BLaER1 (cell line): ENCODE measurements around the gene GATA2.

Experiments used
- H3K27ac ChIP-seq: shearing (Covaris generic); formaldehyde crosslinking; 2 replicates; pipeline ENCODE4 v1.8.1; 2022
- H3K27me3 ChIP-seq: shearing (Covaris generic); formaldehyde crosslinking; 2 replicates; pipeline ENCODE4 v1.8.1; 2022
- H3K36me3 ChIP-seq: shearing (Covaris generic); formaldehyde crosslinking; 2 replicates; pipeline ENCODE4 v1.8.1; 2022
- H3K4me1 ChIP-seq: shearing (Covaris generic); formaldehyde crosslinking; 2 replicates; pipeline ENCODE4 v1.8.1; 2022
- H3K4me2 ChIP-seq: shearing (Covaris generic); formaldehyde crosslinking; 2 replicates; pipeline ENCODE4 v1.8.1; 2022
- H3K4me3 ChIP-seq: shearing (Covaris generic); formaldehyde crosslinking; 2 replicates; pipeline ENCODE4 v1.8.1; 2022
- H3K9ac ChIP-seq: shearing (Covaris generic); formaldehyde crosslinking; 2 replicates; pipeline ENCODE4 v1.8.1; 2022
- H3K9me3 ChIP-seq: shearing (Covaris generic); formaldehyde crosslinking; 2 replicates; pipeline ENCODE4 v1.8.1; 2022
- H4K20me1 ChIP-seq: shearing (Covaris generic); formaldehyde crosslinking; 2 replicates; pipeline ENCODE4 v1.8.1; 2022
- Cebpa-rat ChIP-seq: shearing (Covaris generic); IDR thresholded peaks from 2 replicates; pipeline ENCODE4 v1.8.1; 2022

The GATA2 gene

DNA sequence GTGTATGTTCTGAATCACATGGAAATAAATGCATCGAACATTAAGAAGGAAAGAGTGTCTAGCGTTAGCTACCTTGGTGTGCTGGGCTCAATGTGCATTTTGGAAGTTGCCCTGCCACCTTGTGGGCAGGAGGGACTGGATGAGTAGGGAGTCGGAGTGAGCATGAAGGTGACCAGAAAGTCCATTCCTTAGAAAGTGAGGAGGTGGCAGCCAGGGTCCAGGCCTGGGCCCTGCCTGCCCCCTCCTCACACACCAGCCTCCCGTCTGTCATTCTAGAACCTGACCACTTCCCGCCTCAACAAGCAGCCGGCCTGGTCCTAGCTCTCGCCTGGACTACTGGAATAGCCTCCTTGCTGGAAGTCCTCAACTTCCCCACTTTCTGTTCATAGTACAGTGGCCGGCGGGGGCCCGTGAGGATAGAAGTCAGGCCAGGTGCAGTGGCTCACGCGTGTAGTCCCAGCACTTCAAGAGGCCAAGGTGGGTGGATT lies 10.2 kb upstream of the GATA2 start:
- H4K20me1 ChIP-seq = no peaks in the 10 kb centered on the region
- H3K4me3 ChIP-seq = no peak overlapping the region
- TF ChIP-seq Cebpa-rat = no peak
- H3K9me3 ChIP-seq = peaks cover 4% of the 10 kb centered on the region; the same call in 1 of the 2 replicates
- no peak overlapping the region for H3K9ac ChIP-seq
- peaks cover 7% of the 10 kb centered on the region; the same call in 1 of the 2 replicates for H3K27me3 ChIP-seq
- no peaks in the 10 kb centered on the region for H3K36me3 ChIP-seq
- no peak overlapping the region for H3K27ac ChIP-seq
- H3K4me1 ChIP-seq = no peaks in the 10 kb centered on the region
- H3K4me2 ChIP-seq = no peak overlapping the region

DNA sequence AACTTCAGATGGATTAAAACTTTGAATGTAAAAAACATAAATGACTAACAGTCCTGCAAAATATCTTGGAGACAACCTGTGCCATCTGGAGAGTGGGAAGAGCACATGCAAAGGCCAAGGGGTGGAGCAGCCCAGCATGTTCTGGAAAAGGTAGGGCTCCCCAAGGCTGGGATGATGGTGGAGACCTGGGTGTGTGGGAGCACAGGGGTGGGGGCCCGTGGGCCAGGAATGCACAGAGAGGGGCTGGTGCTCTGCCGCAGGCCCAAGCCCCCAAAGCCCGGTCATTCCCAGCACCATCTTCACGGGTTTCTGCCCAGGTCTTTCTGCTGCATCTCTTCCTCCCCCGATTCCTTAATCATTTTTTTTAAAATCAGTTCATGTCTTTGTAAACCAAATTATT lies 9.7 kb upstream of the GATA2 start:
- H3K27ac ChIP-seq = no peak overlapping the region
- H3K36me3 ChIP-seq = no peaks in the 10 kb centered on the region
- no peak overlapping the region for H3K4me2 ChIP-seq
- no peak overlapping the region for H3K4me3 ChIP-seq
- H3K9me3 ChIP-seq = peaks cover 4% of the 10 kb centered on the region; the same call in 1 of the 2 replicates
- H4K20me1 ChIP-seq = no peaks in the 10 kb centered on the region
- no peak for TF ChIP-seq Cebpa-rat
- H3K27me3 ChIP-seq = peaks cover 7% of the 10 kb centered on the region; the same call in 1 of the 2 replicates
- no peak overlapping the region for H3K9ac ChIP-seq
- H3K4me1 ChIP-seq = no peaks in the 10 kb centered on the region

DNA sequence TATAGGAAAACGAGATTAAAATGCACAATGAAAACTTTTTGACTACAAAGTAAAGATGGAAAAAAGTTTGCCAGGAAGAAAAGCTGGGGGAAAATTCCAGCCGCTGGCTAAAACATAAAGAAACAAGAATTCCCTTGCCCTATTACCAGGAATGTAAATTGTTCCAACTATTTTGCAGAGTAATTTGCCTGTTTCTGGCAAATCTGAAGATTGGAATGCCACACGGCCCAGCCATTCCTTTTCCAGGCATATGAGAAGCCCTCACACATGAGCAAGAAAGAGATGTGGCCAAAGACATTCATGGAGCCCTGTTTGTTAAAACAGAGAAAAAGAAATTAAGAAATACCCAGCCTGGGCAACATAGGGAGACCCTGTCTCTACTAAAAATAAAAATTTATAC lies 8.4 kb upstream of the GATA2 start:
- peaks cover 4% of the 10 kb centered on the region; the same call in 1 of the 2 replicates for H3K9me3 ChIP-seq
- no peaks in the 10 kb centered on the region for H3K36me3 ChIP-seq
- no peak overlapping the region for H3K4me3 ChIP-seq
- no peaks in the 10 kb centered on the region for H4K20me1 ChIP-seq
- no peak overlapping the region for H3K9ac ChIP-seq
- no peak overlapping the region for H3K27ac ChIP-seq
- TF ChIP-seq Cebpa-rat = no peak
- peaks cover 19% of the 10 kb centered on the region for H3K27me3 ChIP-seq
- 0 out of 2 replicates have a peak, but pooled peaks cover 5% of the 10 kb centered on the region for H3K4me1 ChIP-seq
- no peak overlapping the region for H3K4me2 ChIP-seq

- peaks cover 2% of the 10 kb centered on the region; the same call in 1 of the 2 replicates for H4K20me1 ChIP-seq
- H3K27ac ChIP-seq = no peak overlapping the region
- no peak overlapping the region for H3K4me3 ChIP-seq
- no peaks in the 10 kb centered on the region for H3K36me3 ChIP-seq
- peaks cover 28% of the 10 kb centered on the region for H3K27me3 ChIP-seq
- peaks cover under 1% of the 10 kb centered on the region; the same call in 1 of the 2 replicates for H3K9me3 ChIP-seq
- H3K4me2 ChIP-seq = no peak overlapping the region
- no peak overlapping the region for H3K9ac ChIP-seq
- H3K4me1 ChIP-seq = 0 out of 2 replicates have a peak, but pooled peaks cover 5% of the 10 kb centered on the region
- no peak for TF ChIP-seq Cebpa-rat
Observed at GRCh38 chr3:128500556-128500955, 7.6 kb upstream of the GATA2 start.

GRCh38 chr3:128499724-128500275 lies 6.8 kb upstream of the GATA2 start:
- Histone ChIP-seq H3K27ac (no peak overlapping the region), H3K4me2 (no peak overlapping the region), H3K4me1 (0 out of 2 replicates have a peak, but pooled peaks cover 5% of the 10 kb centered on the region), H3K36me3 (no peaks in the 10 kb centered on the region), H3K9me3 (no peaks in the 10 kb centered on the region), H3K4me3 (no peak overlapping the region), H3K27me3 (peaks cover 35% of the 10 kb centered on the region), H3K9ac (no peak overlapping the region), H4K20me1 (peaks cover 9% of the 10 kb centered on the region)
- TF ChIP-seq Cebpa-rat = no peak

GRCh38 chr3:128498901-128499530 lies 6.0 kb upstream of the GATA2 start:
- no peak overlapping the region for H3K9ac ChIP-seq
- H3K27ac ChIP-seq = no peak overlapping the region
- H3K4me1 ChIP-seq = 0 out of 2 replicates have a peak, but pooled peaks cover 5% of the 10 kb centered on the region
- H3K27me3 ChIP-seq = peaks cover 43% of the 10 kb centered on the region
- H3K9me3 ChIP-seq = no peaks in the 10 kb centered on the region
- no peak for TF ChIP-seq Cebpa-rat
- H3K4me2 ChIP-seq = no peak overlapping the region
- H3K36me3 ChIP-seq = no peaks in the 10 kb centered on the region
- no peak overlapping the region for H3K4me3 ChIP-seq
- peaks cover 17% of the 10 kb centered on the region for H4K20me1 ChIP-seq

DNA sequence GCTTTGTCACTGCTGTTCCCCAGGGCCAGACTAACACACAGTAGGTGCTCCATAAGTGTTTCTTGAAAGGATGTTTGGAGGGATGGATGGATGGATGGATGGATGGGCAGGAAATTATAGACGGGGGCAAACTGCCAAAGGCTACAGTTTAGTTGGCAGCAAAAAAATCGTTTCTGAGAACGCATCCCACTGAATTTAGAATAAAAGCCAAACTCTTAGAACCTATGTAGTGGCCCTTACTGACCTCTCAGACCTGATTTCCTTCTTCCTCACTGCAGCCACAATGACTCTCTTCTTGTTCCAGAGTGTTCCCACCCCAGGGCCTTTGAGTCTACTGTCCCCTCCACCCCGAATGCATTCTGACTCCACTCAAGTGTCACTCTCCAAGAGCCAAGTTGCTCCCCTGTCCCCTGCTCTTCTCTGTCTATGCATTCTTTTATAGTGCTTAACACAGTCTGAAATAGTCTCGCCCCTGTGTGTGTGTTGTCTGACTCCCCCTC lies 5.2 kb upstream of the GATA2 start:
- TF ChIP-seq Cebpa-rat = no peak
- no peak overlapping the region for H3K27ac ChIP-seq
- H3K4me2 ChIP-seq = peak overlapping the region; percentile 95
- peaks cover 51% of the 10 kb centered on the region for H3K27me3 ChIP-seq
- H3K4me1 ChIP-seq = 0 out of 2 replicates have a peak, but pooled peaks cover 5% of the 10 kb centered on the region
- peaks cover 25% of the 10 kb centered on the region for H4K20me1 ChIP-seq
- peak overlapping the region; percentile 64 for H3K4me3 ChIP-seq
- H3K9ac ChIP-seq = no peak overlapping the region
- no peaks in the 10 kb centered on the region for H3K36me3 ChIP-seq
- no peaks in the 10 kb centered on the region for H3K9me3 ChIP-seq

GRCh38 chr3:128497305-128498126 lies 4.5 kb upstream of the GATA2 start:
- Histone ChIP-seq H3K27me3 (peaks cover 58% of the 10 kb centered on the region), H3K36me3 (no peaks in the 10 kb centered on the region), H3K9ac (no peak overlapping the region), H3K27ac (no peak overlapping the region), H3K4me3 (peak overlapping the region; percentile 64), H3K4me1 (peaks cover 9% of the 10 kb centered on the region; the same call in 1 of the 2 replicates), H3K4me2 (peak overlapping the region; percentile 95), H4K20me1 (peaks cover 32% of the 10 kb centered on the region), H3K9me3 (no peaks in the 10 kb centered on the region)
- TF ChIP-seq Cebpa-rat = no peak

DNA sequence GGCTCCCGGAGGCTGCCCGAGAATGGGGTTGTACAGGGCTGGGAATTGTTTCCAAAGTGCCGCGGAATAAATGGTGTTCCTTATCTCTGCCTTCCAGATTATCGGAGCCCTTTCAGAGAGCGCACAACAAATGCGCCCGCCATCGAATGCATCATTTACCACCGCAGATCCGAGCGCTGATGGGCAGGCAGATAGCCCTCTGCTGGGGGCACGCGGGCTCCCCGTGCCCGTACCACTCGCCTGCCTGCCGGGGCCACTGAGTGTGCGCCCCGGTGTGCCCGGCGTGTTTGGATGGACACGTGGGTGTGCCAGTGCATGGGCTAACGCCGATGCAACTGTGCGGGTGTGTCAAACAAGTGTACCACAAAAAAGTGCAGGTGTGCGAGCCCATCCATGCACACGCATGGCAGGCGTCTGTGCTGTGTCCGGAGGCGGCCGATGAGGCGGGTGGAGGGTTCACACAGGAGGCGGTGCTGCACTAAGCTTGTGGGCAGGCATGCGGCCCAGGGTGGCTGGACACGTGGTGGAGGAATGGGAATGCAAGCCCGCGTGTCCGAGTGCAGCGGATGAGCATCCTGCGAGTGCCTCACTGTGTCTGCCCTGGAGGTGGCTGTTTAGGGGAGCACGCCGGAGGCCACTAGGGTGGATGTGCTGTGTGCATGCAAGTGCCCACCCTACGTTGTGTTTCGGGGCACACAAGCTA lies 3.8 kb upstream of the GATA2 start:
- no peak for TF ChIP-seq Cebpa-rat
- Histone ChIP-seq H3K4me3 (peak overlapping the region; percentile 64), H3K27ac (no peak overlapping the region), H3K36me3 (no peaks in the 10 kb centered on the region), H3K27me3 (peaks cover 66% of the 10 kb centered on the region), H3K9me3 (no peaks in the 10 kb centered on the region), H3K4me2 (peak overlapping the region; percentile 95), H4K20me1 (peaks cover 39% of the 10 kb centered on the region), H3K9ac (no peak overlapping the region), H3K4me1 (peaks cover 12% of the 10 kb centered on the region; the same call in 1 of the 2 replicates)
